ENCODE data around the gene CTNNBL1.

CTNNBL1 gene

GRCh38 chr20:37734228-37734985, 40.6 kb downstream of the CTNNBL1 start:
- no peak overlapping the region for H3K4me3 ChIP-seq (ENCODE audit: low read depth, low read length)
- TF ChIP-seq, protein P1, sequence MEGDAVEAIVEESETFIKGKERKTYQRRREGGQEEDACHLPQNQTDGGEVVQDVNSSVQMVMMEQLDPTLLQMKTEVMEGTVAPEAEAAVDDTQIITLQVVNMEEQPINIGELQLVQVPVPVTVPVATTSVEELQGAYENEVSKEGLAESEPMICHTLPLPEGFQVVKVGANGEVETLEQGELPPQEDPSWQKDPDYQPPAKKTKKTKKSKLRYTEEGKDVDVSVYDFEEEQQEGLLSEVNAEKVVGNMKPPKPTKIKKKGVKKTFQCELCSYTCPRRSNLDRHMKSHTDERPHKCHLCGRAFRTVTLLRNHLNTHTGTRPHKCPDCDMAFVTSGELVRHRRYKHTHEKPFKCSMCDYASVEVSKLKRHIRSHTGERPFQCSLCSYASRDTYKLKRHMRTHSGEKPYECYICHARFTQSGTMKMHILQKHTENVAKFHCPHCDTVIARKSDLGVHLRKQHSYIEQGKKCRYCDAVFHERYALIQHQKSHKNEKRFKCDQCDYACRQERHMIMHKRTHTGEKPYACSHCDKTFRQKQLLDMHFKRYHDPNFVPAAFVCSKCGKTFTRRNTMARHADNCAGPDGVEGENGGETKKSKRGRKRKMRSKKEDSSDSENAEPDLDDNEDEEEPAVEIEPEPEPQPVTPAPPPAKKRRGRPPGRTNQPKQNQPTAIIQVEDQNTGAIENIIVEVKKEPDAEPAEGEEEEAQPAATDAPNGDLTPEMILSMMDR (IDR thresholded peaks at IDR 0.05; ENCODE audit: low read depth, low read length): no peak

GRCh38 chr20:37735541-37735940, 41.7 kb downstream of the CTNNBL1 start:
- H3K4me3 ChIP-seq (ENCODE audit: low read depth, low read length): no peak overlapping the region
- TF ChIP-seq, protein P1 (IDR thresholded peaks at IDR 0.05; ENCODE audit: low read depth, low read length): no peak

DNA sequence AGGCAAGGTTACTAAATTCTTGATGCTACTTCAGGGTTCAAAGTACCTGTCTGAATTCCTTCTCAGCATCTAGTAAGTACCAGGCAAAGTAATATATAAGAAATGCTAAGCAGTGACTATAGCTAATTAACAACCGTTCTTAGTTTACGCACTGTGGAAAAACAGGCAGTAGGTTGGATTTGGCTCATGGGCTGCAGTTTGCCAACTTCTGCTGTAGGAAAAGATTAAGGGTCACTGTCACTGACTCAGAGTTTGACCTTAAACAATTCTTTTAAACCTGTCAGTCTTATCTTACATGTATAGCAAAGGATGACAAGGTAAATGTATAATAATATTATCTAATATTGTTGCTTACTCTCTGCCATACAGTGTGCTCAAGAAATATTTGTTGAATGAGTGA, 42.3 kb downstream of the CTNNBL1 start:
- TF ChIP-seq, protein P1 (IDR thresholded peaks at IDR 0.05; ENCODE audit: low read depth, low read length): no peak

GRCh38 chr20:37737826-37738420, 44.1 kb downstream of the CTNNBL1 start:
- TF ChIP-seq, protein P1 (IDR thresholded peaks at IDR 0.05; ENCODE audit: low read depth, low read length): no peak
- H3K4me3 ChIP-seq (ENCODE audit: low read depth, low read length): no peak overlapping the region

More for the DNA sequence above, 42.3 kb downstream of the CTNNBL1 start:
- H3K4me3 ChIP-seq (ENCODE audit: low read depth, low read length): no peak overlapping the region

GRCh38 chr20:37741055-37741454, 47.2 kb downstream of the CTNNBL1 start:
- TF ChIP-seq, protein P1 (IDR thresholded peaks at IDR 0.05; ENCODE audit: low read depth, low read length): no peak
- H3K4me3 ChIP-seq (ENCODE audit: low read depth, low read length): no peak overlapping the region

DNA sequence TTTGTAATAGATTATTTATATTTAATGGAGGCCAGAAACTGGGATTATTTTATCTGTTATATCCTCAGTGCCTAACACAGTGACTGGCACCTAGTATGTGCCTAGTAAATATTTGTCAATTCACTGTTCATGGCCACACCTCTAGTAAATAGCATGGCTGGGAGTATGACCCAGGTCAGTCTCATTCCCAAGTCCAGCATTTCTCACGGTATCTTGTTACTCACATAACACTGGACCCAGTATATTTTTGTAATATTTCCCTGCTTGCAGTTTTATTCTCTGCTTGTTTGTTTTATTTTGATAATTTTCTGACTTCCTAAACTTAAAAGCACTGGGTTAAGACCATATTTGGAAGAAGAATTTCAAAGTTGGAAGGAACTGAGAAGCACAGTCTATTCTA, 47.7 kb downstream of the CTNNBL1 start:
- no peak overlapping the region for H3K4me3 ChIP-seq (ENCODE audit: low read depth, low read length)
- TF ChIP-seq, protein P1 (IDR thresholded peaks at IDR 0.05; ENCODE audit: low read depth, low read length): no peak

DNA sequence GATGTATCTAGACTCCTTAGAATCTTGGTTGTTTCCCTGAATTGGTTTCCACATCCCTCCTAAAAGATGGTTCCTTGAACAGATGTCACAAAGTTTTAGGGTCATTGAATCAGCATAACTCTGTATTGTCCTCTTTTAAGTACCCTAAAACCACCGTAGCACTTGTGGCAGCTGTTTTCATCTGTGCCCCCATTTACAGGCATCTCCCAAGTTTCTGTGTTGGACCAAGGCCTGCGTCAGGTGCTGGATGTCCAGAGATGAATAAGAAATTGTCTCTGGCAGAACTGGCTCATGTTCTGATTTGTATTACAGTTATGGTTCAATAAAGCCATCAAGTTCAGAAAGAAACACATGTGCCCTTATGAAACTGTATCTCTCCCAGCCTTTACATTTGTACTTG, 48.3 kb downstream of the CTNNBL1 start:
- TF ChIP-seq, protein P1 (IDR thresholded peaks at IDR 0.05; ENCODE audit: low read depth, low read length): no peak

More for the DNA sequence above, 48.3 kb downstream of the CTNNBL1 start:
- H3K4me3 ChIP-seq (ENCODE audit: low read depth, low read length): no peak overlapping the region

Measured in WI38 (cell line).